GM12878 (cell line): ENCODE results near the gene COPS7A. TPM values are rescaled to one million over a fixed set of nuclear protein-coding genes. Genes with fewer than 3 reads are reported as not detected.

ENCODE experiments used
- BMI1 ChIP-seq: fragments of 450-650 bp; IDR thresholded peaks from 2 replicates; pipeline ENCODE4 v1.6.1; 2016; ENCODE audit warnings: mild to moderate bottlenecking, moderate library complexity, borderline replicate concordance
- CEBPB ChIP-seq, 2 experiments: fragments of 150-350 bp in 1 of 2; IDR thresholded peaks; 2 replicates each; pipeline ENCODE4 v1.6.1; 2012 to 2014; ENCODE audit warnings: low read depth in 2 of 2, low read length in 2 of 2, borderline replicate concordance in 1 of 2, inconsistent platforms in 1 of 2
- CHD2 ChIP-seq: IDR thresholded peaks from 2 replicates; pipeline ENCODE4 v1.6.1; 2011; ENCODE audit warnings: low read depth, low read length, improper control_type of control experiment, borderline replicate concordance
- IKZF1 ChIP-seq: fragments of 450-650 bp; conservative IDR thresholded peaks from 2 replicates; pipeline ENCODE4 v1.6.1; 2017; ENCODE audit warnings: antibody characterized with exemption, mild to moderate bottlenecking
- IKZF2 ChIP-seq, 2 experiments: fragments of 450-650 bp; IDR thresholded peaks; 2 replicates each; pipeline ENCODE4 v1.6.1; 2017; ENCODE audit warnings: mild to moderate bottlenecking in 2 of 2, moderate library complexity in 2 of 2
- KAT2A ChIP-seq: conservative IDR thresholded peaks from 2 replicates; pipeline ENCODE4 v1.6.1; 2011; ENCODE audit warnings: low read depth, low read length; ENCODE audit not compliant: control insufficient read depth
- NFIC ChIP-seq: IDR thresholded peaks from 2 replicates; pipeline ENCODE4 v1.6.1; 2012; ENCODE audit warnings: low read depth, mild to moderate bottlenecking, inconsistent platforms, low read length, moderate library complexity
- RBBP5 ChIP-seq: fragments of 200-600 bp; sonication (generic); conservative IDR thresholded peaks from 2 replicates; pipeline ENCODE4 v1.6.1; 2016
- REST ChIP-seq: IDR thresholded peaks from 2 replicates; pipeline ENCODE4 v1.6.1; 2012; ENCODE audit warnings: mild to moderate bottlenecking, low read depth, low read length
- SMAD5 ChIP-seq: IDR thresholded peaks from 2 replicates; pipeline ENCODE4 v1.6.1; 2016; ENCODE audit warnings: antibody characterized with exemption, low read depth
- SMARCA5 ChIP-seq: fragments of 450-650 bp; IDR thresholded peaks from 2 replicates; pipeline ENCODE4 v1.6.1; 2017; ENCODE audit warnings: mild to moderate bottlenecking
- SREBF1 ChIP-seq: IDR thresholded peaks from 2 replicates; pipeline ENCODE4 v1.6.1; 2012; ENCODE audit warnings: mild to moderate bottlenecking, low read length
- STAT3 ChIP-seq: IDR thresholded peaks from 2 replicates; pipeline ENCODE4 v1.6.1; 2011; ENCODE audit warnings: low read depth, low read length, improper control_type of control experiment
- TCF7 ChIP-seq: IDR thresholded peaks from 2 replicates; pipeline ENCODE4 v1.6.1; 2014; ENCODE audit warnings: antibody characterized with exemption, borderline replicate concordance
- YY1 ChIP-seq: IDR thresholded peaks from 2 replicates; pipeline ENCODE4 v1.6.1; 2011; ENCODE audit warnings: low read depth, mild to moderate bottlenecking, low read length
- ZNF592 ChIP-seq: fragments of 450-650 bp; IDR thresholded peaks from 2 replicates; pipeline ENCODE4 v1.6.1; 2017; ENCODE audit warnings: mild to moderate bottlenecking, moderate library complexity
- polyA plus RNA-seq, 11 experiments: library from polyadenylated mRNA; depleted of rRNA in 4 of 11; unstranded in 6 of 11; stranded (reverse) in 5 of 11; fragments of >200 nt; fragmentation: Nextera tagmentation in 4 of 11; fragmentation: Illumina TruSeq in 1 of 11; extraction: Ambion mirVana in 4 of 11; extraction: Trizol in 1 of 11; gene quantifications; 1 replicate in 1 of 11; 2 replicates in 10 of 11; pipeline versions ENCODE4 v1.2.1 to v1.2.3, GENCODE V29; 2011 to 2016; ENCODE audit warnings: inconsistent platforms in 2 of 11, missing spikeins in 2 of 11, low read depth in 1 of 11
- total RNA-seq, 4 experiments: library from RNA; depleted of rRNA in 3 of 4; stranded (reverse); fragments of >200 nt in 3 of 4; fragmentation: Illumina TruSeq in 1 of 4; extraction: Trizol in 1 of 4; gene quantifications; 2 replicates each; pipeline versions ENCODE4 v1.2.1 to v1.2.3, GENCODE V29; 2013 to 2021

COPS7A gene
- total and polyA plus RNA-seq, 10 of the 15 experiments (the other 5 are each of a cell fraction or from before 2014, with no cell fraction given): 25.7 to 74.0 (median 51.9) TPM

- no peak for TF ChIP-seq ZNF592
- no peak for TF ChIP-seq SMARCA5
- TF ChIP-seq YY1: 0 out of 2 replicates have a peak, but pooled peaks have one; percentile 1
- peak; percentile 73 for TF ChIP-seq IKZF1
- TF ChIP-seq KAT2A: no peak
- peak; percentile 97 for TF ChIP-seq BMI1
- peak; percentile 30 to 63 for TF ChIP-seq IKZF2 (IDR thresholded peaks at IDR 0.05)
- TF ChIP-seq CHD2: peak; percentile 63; the same call in 1 of the 2 replicates
- TF ChIP-seq SREBF1: no peak
- TF ChIP-seq CEBPB (IDR thresholded peaks at IDR 0.05; ENCODE audit: borderline replicate concordance in 1 of 2, low read depth in 2 of 2, low read length in 2 of 2): peak in 1 of 2 experiments; percentile 68; a peak in 1 of 4 replicates
- no peak for TF ChIP-seq REST
- no peak for TF ChIP-seq SMAD5
- TF ChIP-seq STAT3: no peak
- no peak for TF ChIP-seq RBBP5
- no peak for TF ChIP-seq TCF7
- no peak for TF ChIP-seq NFIC
Measured at GRCh38 chr12:6764011-6764828, 40.4 kb downstream of the COPS7A start (continued).
